DND-41 (cell line): Measurements from ENCODE around the gene TMEM116.

ENCODE experiments used
- EZH2 ChIP-seq: IDR thresholded peaks from 3 replicates; pipeline ENCODE4 v1.6.1; 2012; ENCODE audit warnings: borderline replicate concordance, low read depth, mild to moderate bottlenecking, moderate library complexity, low read length, inconsistent platforms; ENCODE audit not compliant: severe bottlenecking
- TF ChIP-seq, protein P1 (sequence below): IDR thresholded peaks from 2 replicates; pipeline ENCODE4 v1.5.1; 2012; ENCODE audit warnings: borderline replicate concordance, low read length, moderate library complexity, mild to moderate bottlenecking; ENCODE audit not compliant: poor library complexity, severe bottlenecking; ENCODE audit errors: extremely low read depth

DNA sequence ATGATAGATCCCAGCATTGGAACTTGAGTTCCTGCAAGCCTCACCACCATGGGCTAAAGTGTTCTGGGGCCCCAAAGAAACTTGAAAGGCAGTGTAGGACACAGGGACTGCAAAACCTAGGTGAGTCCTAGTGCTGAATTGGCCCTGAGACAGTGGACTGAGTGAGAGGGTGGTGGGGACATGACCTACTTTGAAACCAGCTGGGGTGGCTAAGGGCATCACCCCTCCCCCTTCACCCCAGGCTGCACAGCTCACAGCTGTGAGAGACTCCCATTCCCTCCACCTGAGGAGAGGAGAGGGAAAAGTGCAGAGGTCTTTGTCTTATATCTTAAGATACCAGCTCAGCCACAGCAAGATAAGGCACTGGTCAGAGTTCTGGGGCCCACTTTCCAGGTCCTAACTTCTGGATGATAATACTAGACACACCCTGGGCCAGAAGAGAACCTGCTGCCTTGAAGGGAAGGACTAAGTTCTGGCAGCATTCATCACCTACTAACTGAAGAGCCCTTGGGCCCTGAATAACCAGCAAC is 108.5 kb downstream of the TMEM116 start:
- TF ChIP-seq, protein P1, sequence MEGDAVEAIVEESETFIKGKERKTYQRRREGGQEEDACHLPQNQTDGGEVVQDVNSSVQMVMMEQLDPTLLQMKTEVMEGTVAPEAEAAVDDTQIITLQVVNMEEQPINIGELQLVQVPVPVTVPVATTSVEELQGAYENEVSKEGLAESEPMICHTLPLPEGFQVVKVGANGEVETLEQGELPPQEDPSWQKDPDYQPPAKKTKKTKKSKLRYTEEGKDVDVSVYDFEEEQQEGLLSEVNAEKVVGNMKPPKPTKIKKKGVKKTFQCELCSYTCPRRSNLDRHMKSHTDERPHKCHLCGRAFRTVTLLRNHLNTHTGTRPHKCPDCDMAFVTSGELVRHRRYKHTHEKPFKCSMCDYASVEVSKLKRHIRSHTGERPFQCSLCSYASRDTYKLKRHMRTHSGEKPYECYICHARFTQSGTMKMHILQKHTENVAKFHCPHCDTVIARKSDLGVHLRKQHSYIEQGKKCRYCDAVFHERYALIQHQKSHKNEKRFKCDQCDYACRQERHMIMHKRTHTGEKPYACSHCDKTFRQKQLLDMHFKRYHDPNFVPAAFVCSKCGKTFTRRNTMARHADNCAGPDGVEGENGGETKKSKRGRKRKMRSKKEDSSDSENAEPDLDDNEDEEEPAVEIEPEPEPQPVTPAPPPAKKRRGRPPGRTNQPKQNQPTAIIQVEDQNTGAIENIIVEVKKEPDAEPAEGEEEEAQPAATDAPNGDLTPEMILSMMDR = no peak
- TF ChIP-seq EZH2 = no peak
